HepG2 (cell line): ENCODE data around the gene ERCC4. TPM values are rescaled to one million over a fixed set of nuclear protein-coding genes. Genes with fewer than 3 reads are reported as not detected.

Source experiments
- BORCS8-MEF2B ChIP-seq: sonication (generic); formaldehyde crosslinking; IDR thresholded peaks from 2 replicates; pipeline ENCODE4 v1.8.0; 2022; ENCODE audit warnings: mild to moderate bottlenecking, missing genetic modification reagents
- GATAD2A ChIP-seq: IDR thresholded peaks from 2 replicates; pipeline ENCODE4 v1.6.1; 2016
- GLMP ChIP-seq: sonication (generic); formaldehyde crosslinking; IDR thresholded peaks from 2 replicates; pipeline ENCODE4 v1.9.0; 2021; ENCODE audit warnings: missing genetic modification reagents, mild to moderate bottlenecking, borderline replicate concordance
- KAT2B ChIP-seq: fragments of 150-350 bp; IDR thresholded peaks from 2 replicates; pipeline ENCODE4 v1.6.1; 2014; ENCODE audit warnings: low read depth, low read length, borderline replicate concordance
- KLF11 ChIP-seq: IDR thresholded peaks from 2 replicates; pipeline ENCODE4 v1.6.1; 2016; ENCODE audit warnings: missing compliant biosample characterization
- MED8 ChIP-seq: sonication (generic); formaldehyde crosslinking; IDR thresholded peaks from 2 replicates; pipeline ENCODE4 v1.8.1; 2023; ENCODE audit warnings: mild to moderate bottlenecking, missing genetic modification reagents; ENCODE audit not compliant: insufficient replicate concordance
- POGZ ChIP-seq: sonication (generic); formaldehyde crosslinking; IDR thresholded peaks from 2 replicates; pipeline ENCODE4 v1.4.0; 2020; ENCODE audit warnings: mild to moderate bottlenecking, missing genetic modification reagents
- POLR2A ChIP-seq, 2 experiments: IDR thresholded peaks; 2 replicates each; pipeline ENCODE4 v1.6.1; 2011; ENCODE audit warnings: low read depth in 2 of 2, low read length in 2 of 2, mild to moderate bottlenecking in 1 of 2, moderate library complexity in 1 of 2; ENCODE audit not compliant: insufficient read depth in 1 of 2
- RERE ChIP-seq: IDR thresholded peaks from 2 replicates; pipeline ENCODE4 v1.6.1; 2016; ENCODE audit warnings: low read depth, missing genetic modification reagents, missing compliant biosample characterization
- SMC3 ChIP-seq: IDR thresholded peaks from 2 replicates; pipeline ENCODE4 v1.6.1; 2011; ENCODE audit warnings: low read length, improper control_type of control experiment
- SP1 ChIP-seq, 2 experiments: fragments of 450-650 bp in 1 of 2; sonication (generic) in 1 of 2; formaldehyde crosslinking in 1 of 2; IDR thresholded peaks; 2 replicates each; pipeline versions ENCODE4 v1.4.0 to v1.6.1; 2016 to 2020; ENCODE audit warnings: missing genetic modification reagents in 1 of 2
- TEAD3 ChIP-seq: optimal IDR thresholded peaks from 2 replicates; pipeline ENCODE3; 2016; ENCODE audit warnings: borderline replicate concordance
- TFAP4 ChIP-seq: sonication (generic); IDR thresholded peaks from 2 replicates; pipeline ENCODE4 v1.6.1; 2016; ENCODE audit warnings: low read depth, borderline replicate concordance
- ZNF225 ChIP-seq: sonication (generic); formaldehyde crosslinking; IDR thresholded peaks from 2 replicates; pipeline ENCODE4 v1.4.0; 2020; ENCODE audit warnings: mild to moderate bottlenecking, missing genetic modification reagents
- ZNF235 ChIP-seq: sonication (generic); formaldehyde crosslinking; IDR thresholded peaks from 2 replicates; pipeline ENCODE4 v1.8.1; 2023; ENCODE audit warnings: mild to moderate bottlenecking, missing genetic modification reagents, borderline replicate concordance
- ZNF382 ChIP-seq: sonication (generic); formaldehyde crosslinking; IDR thresholded peaks from 2 replicates; pipeline ENCODE4 v1.5.0; 2020; ENCODE audit warnings: missing genetic modification reagents, mild to moderate bottlenecking, borderline replicate concordance
- ZNF414 ChIP-seq: sonication (generic); formaldehyde crosslinking; IDR thresholded peaks from 2 replicates; pipeline ENCODE4 v1.5.0; 2020; ENCODE audit warnings: missing genetic modification reagents
- ZNF747 ChIP-seq: sonication (generic); formaldehyde crosslinking; IDR thresholded peaks from 2 replicates; pipeline ENCODE4 v1.8.1; 2023; ENCODE audit warnings: missing genetic modification reagents, mild to moderate bottlenecking, borderline replicate concordance
- ZNF775 ChIP-seq: sonication (generic); formaldehyde crosslinking; IDR thresholded peaks from 2 replicates; pipeline ENCODE4 v1.4.0; 2020; ENCODE audit warnings: missing genetic modification reagents, mild to moderate bottlenecking, moderate library complexity, borderline replicate concordance
- polyA plus RNA-seq, 8 experiments: library from polyadenylated mRNA; depleted of rRNA in 3 of 8; stranded (reverse) in 7 of 8; unstranded in 1 of 8; fragments of >200 nt; fragmentation: Illumina TruSeq in 4 of 8; extraction: Trizol in 4 of 8; gene quantifications; 2 replicates each; pipeline versions ENCODE4 v1.2.1 to v1.2.3, GENCODE V29; 2011 to 2016; ENCODE audit warnings: low read depth in 4 of 8, missing spikeins in 1 of 8, mixed read lengths in 1 of 8; ENCODE audit not compliant: insufficient read depth in 1 of 8
- total RNA-seq, 5 experiments: library from RNA; depleted of rRNA; stranded (reverse); fragments of >200 nt; fragmentation: Illumina TruSeq; extraction: Trizol; gene quantifications; 2 replicates each; pipeline ENCODE4 v1.2.3, GENCODE V29; 2016; ENCODE audit warnings: low read depth in 1 of 5

ERCC4 gene
- total and polyA plus RNA-seq, 2 of the 13 experiments (the other 11 are each of a cell fraction or from before 2014, with no cell fraction given), result 5.4 to 15.2 TPM

- TF ChIP-seq ZNF414 (CRISPR knock-in tag), result no peak
- no peak for TF ChIP-seq KAT2B
- TF ChIP-seq BORCS8-MEF2B (CRISPR knock-in tag), result no peak
- TF ChIP-seq TEAD3 (CRISPR knock-in tag), result peak; percentile 48
- no peak for TF ChIP-seq ZNF747
- no peak for TF ChIP-seq ZNF382 (CRISPR knock-in tag)
- TF ChIP-seq GATAD2A (CRISPR knock-in tag), result no peak; the same call in 1 of the 2 replicates
- no peak for TF ChIP-seq KLF11
- TF ChIP-seq POLR2A (IDR thresholded peaks at IDR 0.05; ENCODE audit: insufficient read depth in 1 of 2, low read depth in 2 of 2, low read length in 2 of 2), result no peak
- no peak for TF ChIP-seq POGZ (CRISPR knock-in tag)
- TF ChIP-seq SP1 (IDR thresholded peaks at IDR 0.05), result no peak
- TF ChIP-seq SP1 (CRISPR knock-in tag; IDR thresholded peaks at IDR 0.05), result no peak
- TF ChIP-seq TFAP4, result peak; percentile 45; the same call in 1 of the 2 replicates
- no peak for TF ChIP-seq SMC3
- TF ChIP-seq ZNF775 (CRISPR knock-in tag), result no peak
- no peak for TF ChIP-seq GLMP (CRISPR knock-in tag)
- TF ChIP-seq RERE (CRISPR knock-in tag), result no peak
- TF ChIP-seq ZNF235 (CRISPR knock-in tag), result no peak
- TF ChIP-seq MED8 (CRISPR knock-in tag), result no peak
- no peak for TF ChIP-seq ZNF225 (CRISPR knock-in tag)
These were observed 78.0 kb downstream of the ERCC4 start (continued) for GRCh38 chr16:13997933-13998332.
